Measurements from ENCODE around the gene COL18A1. TPM values are rescaled to one million over a fixed set of nuclear protein-coding genes. Genes with fewer than 3 reads are reported as not detected.
"Not testable (repeated sequence)": the region's sequence is repeated elsewhere in the genome, so short reads cannot be mapped to it uniquely, and the experiment has no call there.

Gene COL18A1
- total and polyA plus RNA-seq, 4 donors: 44.9 to 308 (median 232) TPM

- DNase-seq (ENCODE audit: low spot score): no peak
- H3K27ac ChIP-seq (ENCODE audit: low read depth in 1 of 2, low read length in 2 of 2): no peak overlapping the region
- peaks cover 28 to 62% (median 44%) of the 10 kb centered on the region in 4 donors for H3K4me1 ChIP-seq (ENCODE audit: control insufficient read depth in 4 of 4, insufficient read depth in 4 of 4, low read length in 3 of 4)
- no peak overlapping the region for H3K9ac ChIP-seq (ENCODE audit: low read depth in 1 of 2, low read length in 2 of 2)
- peaks cover 0 to 9% (median 4%) of the 10 kb centered on the region in 4 donors for H3K36me3 ChIP-seq (ENCODE audit: control insufficient read depth in 4 of 4, insufficient read depth in 3 of 4, low read depth in 1 of 4, low read length in 3 of 4)
- no peak overlapping the region for H3K4me3 ChIP-seq (ENCODE audit: low read depth in 1 of 3, low read length in 3 of 3)
- no peak for TF ChIP-seq MAX (IDR thresholded peaks at IDR 0.05)
- TF ChIP-seq HNF4G (IDR thresholded peaks at IDR 0.05): no peak
- TF ChIP-seq ZBTB33 (IDR thresholded peaks at IDR 0.05): no peak
- TF ChIP-seq NR2F2 (IDR thresholded peaks at IDR 0.05): no peak
- TF ChIP-seq TAF1 (conservative IDR thresholded peaks at IDR 0.05): no peak
- TF ChIP-seq RXRA (IDR thresholded peaks at IDR 0.05): no peak
- no peak for TF ChIP-seq JUND (IDR thresholded peaks at IDR 0.05)
- no peak for TF ChIP-seq REST (IDR thresholded peaks at IDR 0.05)
- no peak for TF ChIP-seq FOXA2 (IDR thresholded peaks at IDR 0.05)
- no peak for TF ChIP-seq YY1 (IDR thresholded peaks at IDR 0.05)
- no peak for TF ChIP-seq CTCF (IDR thresholded peaks at IDR 0.05; ENCODE audit: low read depth, low read length, missing input control)
- no peak for TF ChIP-seq GABPA (IDR thresholded peaks at IDR 0.05 in 1 of 2, conservative IDR thresholded peaks at IDR 0.05 in 1 of 2)
- no peak for TF ChIP-seq HNF4A (conservative IDR thresholded peaks at IDR 0.05)
- no peak for TF ChIP-seq SP1 (IDR thresholded peaks at IDR 0.05)
- TF ChIP-seq EGR1 (IDR thresholded peaks at IDR 0.05; ENCODE audit: low read depth in 2 of 2): no peak
- no peak for TF ChIP-seq FOXA1 (IDR thresholded peaks at IDR 0.05)
- no peak for TF ChIP-seq RAD21 (IDR thresholded peaks at IDR 0.05)
- 98% methylated on average over 50 of the region's 50 CpGs for WGBS
- H3K9me3 ChIP-seq (ENCODE audit: control insufficient read depth in 4 of 4, low read length in 3 of 4): no peaks in the 10 kb centered on the region
- no peaks in the 10 kb centered on the region for H3K27me3 ChIP-seq (ENCODE audit: control insufficient read depth in 4 of 4, insufficient read depth in 4 of 4, low read length in 3 of 4)
Observed at GRCh38 chr21:45530423-45531113, 125.6 kb downstream of the COL18A1 start.

- H3K9me3 ChIP-seq (ENCODE audit: control insufficient read depth in 4 of 4, low read length in 3 of 4); H3K9ac ChIP-seq (ENCODE audit: low read depth in 1 of 2, low read length in 2 of 2); DNase-seq (ENCODE audit: low spot score); H3K36me3 ChIP-seq (ENCODE audit: control insufficient read depth in 4 of 4, insufficient read depth in 3 of 4, low read depth in 1 of 4, low read length in 3 of 4); H3K4me3 ChIP-seq (ENCODE audit: low read depth in 1 of 3, low read length in 3 of 3); H3K27me3 ChIP-seq (ENCODE audit: control insufficient read depth in 4 of 4, insufficient read depth in 4 of 4, low read length in 3 of 4); H3K27ac ChIP-seq (ENCODE audit: low read depth in 1 of 2, low read length in 2 of 2): not testable (repeated sequence)
- WGBS: 95% methylated on average over 17 of the region's 17 CpGs
- peaks cover 26 to 62% (median 44%) of the 10 kb centered on the region in 4 donors for H3K4me1 ChIP-seq (ENCODE audit: control insufficient read depth in 4 of 4, insufficient read depth in 4 of 4, low read length in 3 of 4)
Observed at GRCh38 chr21:45531114-45531392, 126.1 kb downstream of the COL18A1 start.

Measured in liver (tissue), 9 donors.